ENCODE data around the gene SPINT2.

Gene SPINT2

GRCh38 chr19:38267761-38268483 lies 3.5 kb downstream of the SPINT2 start:
- no peak for DNase-seq (ENCODE audit: low spot score)

DNA sequence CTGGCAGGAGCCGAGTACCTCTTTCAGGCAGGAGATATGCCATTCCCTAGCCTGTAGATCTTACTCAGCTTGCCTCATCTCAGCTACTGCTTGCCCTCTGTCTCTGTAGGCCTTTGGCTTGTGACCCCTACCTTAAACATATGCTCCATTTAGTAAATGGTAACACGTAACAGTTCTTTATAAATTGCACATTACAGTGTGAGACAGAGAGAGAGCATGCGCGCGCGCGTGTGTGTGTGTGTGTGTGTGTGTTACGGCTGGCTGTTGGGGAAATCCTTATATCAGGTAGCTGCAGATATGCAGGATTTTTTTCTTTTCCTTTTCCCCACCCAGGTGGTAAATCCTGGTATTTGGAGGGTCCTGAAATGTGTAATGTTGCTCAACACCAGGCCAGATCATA lies 4.2 kb downstream of the SPINT2 start:
- no peak for DNase-seq (ENCODE audit: low spot score)

DNA sequence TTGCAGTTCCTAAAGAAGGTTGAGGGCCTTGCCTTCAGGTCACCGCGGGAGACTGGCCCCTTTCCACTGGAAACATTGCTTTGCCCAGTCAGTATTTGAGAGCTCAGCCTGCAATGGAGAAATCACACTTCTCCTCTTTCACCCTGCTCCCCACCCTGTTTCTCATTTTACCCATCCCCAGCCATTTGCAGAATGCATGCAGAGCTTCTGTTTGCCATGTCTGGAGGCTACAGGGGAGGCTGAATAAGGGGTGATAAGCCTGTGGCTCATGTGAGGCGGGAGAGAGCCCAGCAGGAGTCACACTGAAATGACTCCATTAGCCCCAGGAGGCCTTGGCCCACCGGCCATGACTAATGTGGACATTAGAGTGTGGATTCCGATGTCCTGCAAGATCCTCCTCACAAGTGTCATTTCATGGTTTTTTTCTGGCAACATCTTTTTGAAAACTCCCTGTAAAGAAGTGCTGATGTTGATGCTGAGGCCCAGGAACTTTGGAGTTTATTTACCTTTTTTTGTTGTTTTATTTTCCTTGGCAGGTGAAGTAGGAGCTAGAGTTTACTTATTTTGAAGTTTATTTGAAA lies 6.3 kb downstream of the SPINT2 start:
- DNase-seq (ENCODE audit: low spot score) = peak; percentile 56

DNA sequence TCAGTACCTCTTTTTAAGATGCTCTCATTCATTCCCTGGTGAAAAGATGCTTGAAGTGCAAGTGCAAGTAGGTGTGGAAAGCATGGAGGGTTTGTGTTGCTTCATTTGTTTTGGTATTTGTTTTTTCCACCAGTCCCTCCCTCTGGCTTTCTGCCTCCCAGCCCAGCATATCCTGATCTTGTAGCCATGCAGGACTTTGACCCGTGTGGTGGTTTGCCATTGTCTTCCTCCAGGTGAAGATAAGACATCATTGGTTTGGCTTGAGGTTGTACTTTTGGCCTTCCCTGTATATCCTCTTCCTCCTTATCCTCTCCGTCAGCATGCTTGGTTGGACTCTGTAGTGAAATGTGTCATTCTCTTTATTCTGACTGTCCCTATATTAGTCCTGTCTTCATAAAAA lies 9.1 kb downstream of the SPINT2 start:
- DNase-seq (ENCODE audit: low spot score) = no peak

- DNase-seq (ENCODE audit: low spot score) = no peak
These were observed 10.4 kb downstream of the SPINT2 start for GRCh38 chr19:38274739-38275138.

- no peak for DNase-seq (ENCODE audit: low spot score)
These were observed 12.7 kb downstream of the SPINT2 start for GRCh38 chr19:38276942-38277517.

GRCh38 chr19:38277549-38277948 lies 13.2 kb downstream of the SPINT2 start:
- no peak for DNase-seq (ENCODE audit: low spot score)

GRCh38 chr19:38277969-38278680 lies 13.8 kb downstream of the SPINT2 start:
- DNase-seq (ENCODE audit: low spot score) = peak; percentile 88

DNA sequence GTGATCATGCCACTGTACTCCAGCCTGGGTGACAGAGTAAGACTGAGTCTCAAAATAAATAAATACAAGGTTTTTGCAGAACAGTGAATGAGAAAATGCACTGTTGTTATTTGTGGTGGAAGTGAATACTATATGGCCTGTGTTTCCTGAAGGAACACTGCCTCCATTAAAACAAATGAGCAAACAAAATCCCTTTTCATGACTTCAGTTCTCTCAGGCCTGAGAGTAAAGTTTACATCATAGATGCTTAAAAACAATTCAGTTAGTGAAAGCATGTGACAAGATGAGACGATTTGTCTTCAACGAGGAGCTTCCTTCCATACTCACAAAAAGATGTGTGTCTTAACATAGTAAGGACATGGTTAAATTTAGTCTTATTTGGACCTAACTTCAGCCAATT lies 14.4 kb downstream of the SPINT2 start:
- DNase-seq (ENCODE audit: low spot score) = no peak

- DNase-seq (ENCODE audit: low spot score) = no peak
These were observed 15.9 kb downstream of the SPINT2 start for GRCh38 chr19:38280030-38280921.

DNA sequence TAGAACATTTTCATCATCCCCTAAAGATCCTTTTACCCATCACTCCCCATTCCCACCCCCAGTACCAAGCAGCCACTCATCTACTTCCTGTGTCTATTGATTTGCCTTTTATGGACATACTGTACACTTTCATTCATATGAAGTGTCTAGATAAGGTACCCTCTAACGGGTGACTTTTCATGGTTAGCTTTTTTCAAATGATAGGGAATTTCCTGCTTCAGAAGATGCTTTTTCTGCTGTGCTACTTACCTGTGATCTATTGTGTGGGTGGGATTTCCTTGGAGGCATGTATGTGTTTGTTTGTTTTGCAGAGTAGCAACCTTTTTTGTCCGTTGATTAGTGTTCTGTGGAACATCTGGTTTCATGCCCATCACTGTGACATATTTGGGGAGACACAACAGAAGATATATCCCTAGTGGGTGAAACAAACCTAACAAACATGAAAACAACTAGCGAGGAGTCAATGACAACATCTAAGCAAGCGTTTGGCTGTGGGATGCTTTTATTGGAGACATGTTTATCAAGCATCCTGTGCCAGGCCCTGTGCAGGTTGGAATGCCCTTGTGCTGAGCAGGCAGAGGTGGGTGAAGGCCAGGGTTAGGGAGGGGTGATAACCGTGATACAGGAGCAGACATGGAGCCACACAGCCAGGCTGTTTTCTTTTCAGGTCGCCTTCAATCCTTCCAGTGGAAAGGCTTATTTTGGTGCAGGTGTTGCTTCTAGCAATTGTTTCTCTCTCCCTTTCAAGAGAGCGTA lies 17.6 kb downstream of the SPINT2 start:
- DNase-seq (ENCODE audit: low spot score) = no peak

GRCh38 chr19:38283271-38283670 lies 18.9 kb downstream of the SPINT2 start:
- DNase-seq (ENCODE audit: low spot score) = no peak

GRCh38 chr19:38284422-38284821 lies 20.0 kb downstream of the SPINT2 start:
- no peak for DNase-seq (ENCODE audit: low spot score)

DNA sequence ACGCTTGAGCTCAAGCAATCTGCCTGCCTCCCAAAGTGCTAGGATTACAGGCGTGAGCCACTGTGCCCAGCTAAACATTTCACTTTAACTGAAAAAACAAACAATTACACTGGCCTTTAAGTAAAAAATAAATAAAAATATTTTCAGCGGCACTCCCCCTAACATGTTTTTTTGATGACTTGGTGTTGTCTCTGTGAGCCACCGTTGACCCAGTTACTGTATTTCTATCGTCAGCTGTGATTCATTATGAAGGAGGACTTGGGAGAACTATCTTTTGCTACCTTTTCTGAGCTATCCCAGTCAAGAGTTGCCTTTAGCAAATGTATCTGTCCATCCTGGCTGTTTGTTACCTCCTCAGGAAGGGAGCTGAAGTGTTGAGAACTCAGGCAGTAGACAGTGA lies 21.2 kb downstream of the SPINT2 start:
- DNase-seq (ENCODE audit: low spot score) = peak; percentile 70

DNA sequence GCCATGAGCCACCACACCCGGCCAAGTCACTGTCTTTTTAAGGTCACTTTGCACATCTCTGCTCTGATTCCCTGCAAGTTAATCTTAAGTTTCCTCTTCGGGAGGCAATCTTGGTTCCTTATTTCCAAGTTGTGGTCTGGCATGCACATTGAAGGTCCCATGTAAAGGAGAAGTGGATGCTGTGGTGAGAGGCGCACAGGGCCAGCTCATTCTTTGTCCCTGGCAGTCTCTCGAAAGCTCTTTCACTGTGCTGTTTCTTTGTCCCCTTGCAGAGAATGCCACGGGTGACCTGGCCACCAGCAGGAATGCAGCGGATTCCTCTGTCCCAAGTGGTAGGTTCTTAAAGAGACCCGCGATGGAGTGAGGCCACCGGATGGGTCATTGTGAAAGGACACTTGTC lies 23.2 kb downstream of the SPINT2 start:
- DNase-seq (ENCODE audit: low spot score) = no peak

GRCh38 chr19:38288123-38288855 lies 23.9 kb downstream of the SPINT2 start:
- no peak for DNase-seq (ENCODE audit: low spot score)

- DNase-seq (ENCODE audit: low spot score) = no peak
These were observed 25.6 kb downstream of the SPINT2 start for GRCh38 chr19:38289955-38290354.

DNA sequence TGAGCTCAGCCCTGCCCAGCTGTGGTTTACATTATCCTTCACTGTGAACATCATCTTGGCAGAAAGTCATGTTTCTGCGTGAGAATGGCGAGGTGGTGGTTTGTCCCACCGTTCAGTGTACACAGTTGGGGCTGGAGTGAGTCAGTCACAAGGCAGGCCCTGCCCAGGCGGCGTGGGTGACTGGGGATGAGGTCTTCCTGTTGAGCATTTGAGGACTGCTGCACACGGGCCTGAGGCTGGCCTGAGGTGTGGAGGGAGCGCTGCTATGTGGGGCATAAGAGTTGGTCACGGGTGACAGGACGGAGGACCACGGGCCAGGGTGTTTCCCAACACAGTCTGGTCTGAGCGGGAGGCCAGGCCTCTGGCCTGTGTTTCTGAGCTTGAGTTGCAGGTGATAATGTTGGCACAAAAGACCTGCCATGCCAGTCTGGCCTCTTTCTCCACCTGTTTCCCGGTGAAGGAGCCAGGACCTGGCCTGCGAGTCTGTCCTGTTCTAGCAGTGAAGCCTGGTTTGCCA lies 26.3 kb downstream of the SPINT2 start:
- peak; percentile 96 for DNase-seq (ENCODE audit: low spot score)

DNA sequence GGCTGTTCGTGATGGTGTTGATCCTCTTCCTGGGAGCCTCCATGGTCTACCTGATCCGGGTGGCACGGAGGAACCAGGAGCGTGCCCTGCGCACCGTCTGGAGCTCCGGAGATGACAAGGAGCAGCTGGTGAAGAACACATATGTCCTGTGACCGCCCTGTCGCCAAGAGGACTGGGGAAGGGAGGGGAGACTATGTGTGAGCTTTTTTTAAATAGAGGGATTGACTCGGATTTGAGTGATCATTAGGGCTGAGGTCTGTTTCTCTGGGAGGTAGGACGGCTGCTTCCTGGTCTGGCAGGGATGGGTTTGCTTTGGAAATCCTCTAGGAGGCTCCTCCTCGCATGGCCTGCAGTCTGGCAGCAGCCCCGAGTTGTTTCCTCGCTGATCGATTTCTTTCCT lies 27.5 kb downstream of the SPINT2 start:
- no peak for DNase-seq (ENCODE audit: low spot score)

GRCh38 chr19:38293281-38293680 lies 28.9 kb downstream of the SPINT2 start:
- no peak for DNase-seq (ENCODE audit: low spot score)
